ENCODE measurements around the gene CAMKMT.

- TF ChIP-seq ZNF274 (IDR thresholded peaks at IDR 0.05; ENCODE audit: low read depth, low read length), result no peak
- no peak for TF ChIP-seq SUZ12 (IDR thresholded peaks at IDR 0.05; ENCODE audit: extremely low read depth, insufficient read depth, insufficient read length)
- TF ChIP-seq YY1 (IDR thresholded peaks at IDR 0.05; ENCODE audit: insufficient read depth, insufficient read length), result no peak
These were observed 243.8 kb downstream of the CAMKMT start for GRCh38 chr2:44605511-44605910.

Measured in NT2/D1 (cell line).